Fibroblast of lung (primary cell): ENCODE data around the gene SH2B3. TPM values are rescaled to one million over a fixed set of nuclear protein-coding genes. Genes with fewer than 3 reads are reported as not detected.
A peak's percentile ranks its signal among the peaks of the same experiment; 100 is the strongest.

ENCODE experiments used
- DNase-seq, 2 donors: peaks; one replicate each; pipeline versions ENCODE4 v3.0.0 to v3.0.0-alpha.2; 2010; ENCODE audit warnings: low read depth in 2 of 2
- H2AFZ ChIP-seq: 2 replicates; pipeline ENCODE4 v1.5.1; 2012; ENCODE audit warnings: low read length, control low read depth, inconsistent platforms
- H3K27ac ChIP-seq: 2 replicates; pipeline ENCODE4 v1.5.1; 2011; ENCODE audit warnings: low read length, control low read depth; ENCODE audit not compliant: insufficient read depth
- H3K27me3 ChIP-seq: 2 replicates; pipeline ENCODE4 v1.5.1; 2011; ENCODE audit warnings: mild to moderate bottlenecking, low read length; ENCODE audit not compliant: control insufficient read depth, insufficient read depth
- H3K36me3 ChIP-seq: 2 replicates; pipeline ENCODE4 v1.5.1; 2011; ENCODE audit warnings: low read length; ENCODE audit not compliant: control insufficient read depth, insufficient read depth
- H3K4me1 ChIP-seq: 2 replicates; pipeline ENCODE4 v1.5.1; 2011; ENCODE audit warnings: low read length; ENCODE audit not compliant: control insufficient read depth, insufficient read depth; ENCODE audit errors: extremely low read depth
- H3K4me2 ChIP-seq: 2 replicates; pipeline ENCODE4 v1.5.1; 2011; ENCODE audit warnings: low read length, control low read depth; ENCODE audit not compliant: insufficient read depth; ENCODE audit errors: extremely low read depth
- H3K4me3 ChIP-seq, 4 experiments: fragments of 200-600 bp in 1 of 4; sonication (generic) in 1 of 4; replicated peaks in 1 of 4; 2 replicates each; pipeline ENCODE4 v1.5.1; 2011 to 2016; ENCODE audit warnings: low read length in 4 of 4, low read depth in 3 of 4, mild to moderate bottlenecking in 3 of 4, control low read depth in 2 of 4, inconsistent platforms in 1 of 4, mixed read lengths in 1 of 4; ENCODE audit not compliant: insufficient read depth in 1 of 4; ENCODE audit errors: control extremely low read depth in 1 of 4
- H3K79me2 ChIP-seq: 2 replicates; pipeline ENCODE4 v1.5.1; 2012; ENCODE audit warnings: mild to moderate bottlenecking, low read length, inconsistent platforms; ENCODE audit not compliant: control insufficient read depth, insufficient read depth
- H3K9ac ChIP-seq: 2 replicates; pipeline ENCODE4 v1.5.1; 2011; ENCODE audit warnings: mild to moderate bottlenecking, low read length, control low read depth; ENCODE audit not compliant: insufficient read depth
- H3K9me3 ChIP-seq: 2 replicates; pipeline ENCODE4 v1.5.1; 2012; ENCODE audit warnings: low read depth, low read length; ENCODE audit not compliant: control insufficient read depth, insufficient read depth
- H4K20me1 ChIP-seq: 2 replicates; pipeline ENCODE4 v1.5.1; 2011; ENCODE audit warnings: low read length; ENCODE audit not compliant: control insufficient read depth, insufficient read depth; ENCODE audit errors: extremely low read depth
- EZH2 ChIP-seq: IDR thresholded peaks from 2 replicates; pipeline ENCODE4 v1.5.1; 2012; ENCODE audit warnings: low read length, control low read depth, mild to moderate bottlenecking; ENCODE audit errors: missing control alignments
- polyA plus RNA-seq, 2 donors: library from polyadenylated mRNA; depleted of rRNA in 1 of 2; stranded (reverse) in 1 of 2; unstranded in 1 of 2; fragments of >200 nt; gene quantifications; 2 replicates each; pipeline ENCODE4 v1.2.1, GENCODE V29; 2011 to 2012; ENCODE audit warnings: missing spikeins in 1 of 2
- total RNA-seq: library from RNA; depleted of rRNA; stranded (reverse); fragments of >200 nt; gene quantifications from 2 replicates; pipeline ENCODE4 v1.2.1, GENCODE V29; 2014
- TF ChIP-seq, protein P1 (sequence below), 2 donors: IDR thresholded peaks in 1 of 2; conservative IDR thresholded peaks in 1 of 2; 1 replicate in 1 of 2; 2 replicates in 1 of 2; pipeline ENCODE4 v1.5.1; 2011 to 2012; ENCODE audit warnings: low read length in 2 of 2, control low read depth in 1 of 2, inconsistent platforms in 1 of 2, low read depth in 1 of 2, mild to moderate bottlenecking in 1 of 2

SH2B3 gene
- total and polyA plus RNA-seq, 2 donors (not counting 1 experiment from before 2014, with no cell fraction given), result 18.0 to 32.0 TPM

- no peak for TF ChIP-seq EZH2
- TF ChIP-seq, protein P1, sequence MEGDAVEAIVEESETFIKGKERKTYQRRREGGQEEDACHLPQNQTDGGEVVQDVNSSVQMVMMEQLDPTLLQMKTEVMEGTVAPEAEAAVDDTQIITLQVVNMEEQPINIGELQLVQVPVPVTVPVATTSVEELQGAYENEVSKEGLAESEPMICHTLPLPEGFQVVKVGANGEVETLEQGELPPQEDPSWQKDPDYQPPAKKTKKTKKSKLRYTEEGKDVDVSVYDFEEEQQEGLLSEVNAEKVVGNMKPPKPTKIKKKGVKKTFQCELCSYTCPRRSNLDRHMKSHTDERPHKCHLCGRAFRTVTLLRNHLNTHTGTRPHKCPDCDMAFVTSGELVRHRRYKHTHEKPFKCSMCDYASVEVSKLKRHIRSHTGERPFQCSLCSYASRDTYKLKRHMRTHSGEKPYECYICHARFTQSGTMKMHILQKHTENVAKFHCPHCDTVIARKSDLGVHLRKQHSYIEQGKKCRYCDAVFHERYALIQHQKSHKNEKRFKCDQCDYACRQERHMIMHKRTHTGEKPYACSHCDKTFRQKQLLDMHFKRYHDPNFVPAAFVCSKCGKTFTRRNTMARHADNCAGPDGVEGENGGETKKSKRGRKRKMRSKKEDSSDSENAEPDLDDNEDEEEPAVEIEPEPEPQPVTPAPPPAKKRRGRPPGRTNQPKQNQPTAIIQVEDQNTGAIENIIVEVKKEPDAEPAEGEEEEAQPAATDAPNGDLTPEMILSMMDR (conservative IDR thresholded peaks at IDR 0.05 in 1 of 2, IDR thresholded peaks at IDR 0.05 in 1 of 2; ENCODE audit: low read depth in 1 of 2, low read length in 2 of 2), result no peak
- no peak overlapping the region for H3K9ac ChIP-seq
- H2AFZ ChIP-seq, result no peak overlapping the region
- H3K4me3 ChIP-seq, result no peak overlapping the region
- peak overlapping the region; percentile 49 for H3K27ac ChIP-seq
- no peak for DNase-seq
- H3K27me3 ChIP-seq, result no peaks in the 10 kb centered on the region
- no peaks in the 10 kb centered on the region for H3K9me3 ChIP-seq
- H3K4me1 ChIP-seq, result peaks cover 31% of the 10 kb centered on the region
- peaks cover 2% of the 10 kb centered on the region for H4K20me1 ChIP-seq
- peaks cover 27% of the 10 kb centered on the region for H3K36me3 ChIP-seq
- peaks cover 83% of the 10 kb centered on the region for H3K79me2 ChIP-seq
- H3K4me2 ChIP-seq, result no peak overlapping the region
Observed at GRCh38 chr12:111443086-111443485, 37.4 kb downstream of the SH2B3 start.

DNA sequence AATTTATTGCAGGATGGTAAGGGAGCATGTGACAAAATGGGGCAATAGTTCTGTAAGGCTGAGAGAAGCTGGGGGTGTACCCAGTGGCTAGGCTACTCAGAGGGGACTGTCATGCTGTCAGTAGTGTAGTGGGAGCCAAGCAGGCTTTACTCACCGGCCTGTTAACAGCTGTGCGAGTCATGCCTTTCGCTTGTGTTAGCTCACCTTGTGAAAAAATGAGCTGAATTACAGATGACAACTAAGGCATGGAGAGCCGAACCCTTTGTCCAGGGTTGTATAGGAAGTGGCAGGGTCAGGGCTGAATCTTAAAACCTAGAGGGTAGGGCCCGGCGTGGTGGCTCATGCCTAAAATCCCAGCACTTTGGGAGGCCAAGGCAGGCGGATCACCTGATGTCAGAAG is 37.9 kb downstream of the SH2B3 start:
- Histone ChIP-seq H3K79me2 (peaks cover 78% of the 10 kb centered on the region), H3K27ac (peak overlapping the region; percentile 49), H2AFZ (no peak overlapping the region), H3K9me3 (no peaks in the 10 kb centered on the region), H3K36me3 (peaks cover 28% of the 10 kb centered on the region), H3K9ac (no peak overlapping the region), H3K4me3 (no peak overlapping the region), H3K27me3 (no peaks in the 10 kb centered on the region), H4K20me1 (peaks cover 2% of the 10 kb centered on the region), H3K4me1 (peaks cover 26% of the 10 kb centered on the region), H3K4me2 (no peak overlapping the region)
- DNase-seq, result peak in 1 of 2 donors; percentile 55
- TF ChIP-seq EZH2, result no peak
- TF ChIP-seq, protein P1 (conservative IDR thresholded peaks at IDR 0.05 in 1 of 2, IDR thresholded peaks at IDR 0.05 in 1 of 2; ENCODE audit: low read depth in 1 of 2, low read length in 2 of 2), result no peak

DNA sequence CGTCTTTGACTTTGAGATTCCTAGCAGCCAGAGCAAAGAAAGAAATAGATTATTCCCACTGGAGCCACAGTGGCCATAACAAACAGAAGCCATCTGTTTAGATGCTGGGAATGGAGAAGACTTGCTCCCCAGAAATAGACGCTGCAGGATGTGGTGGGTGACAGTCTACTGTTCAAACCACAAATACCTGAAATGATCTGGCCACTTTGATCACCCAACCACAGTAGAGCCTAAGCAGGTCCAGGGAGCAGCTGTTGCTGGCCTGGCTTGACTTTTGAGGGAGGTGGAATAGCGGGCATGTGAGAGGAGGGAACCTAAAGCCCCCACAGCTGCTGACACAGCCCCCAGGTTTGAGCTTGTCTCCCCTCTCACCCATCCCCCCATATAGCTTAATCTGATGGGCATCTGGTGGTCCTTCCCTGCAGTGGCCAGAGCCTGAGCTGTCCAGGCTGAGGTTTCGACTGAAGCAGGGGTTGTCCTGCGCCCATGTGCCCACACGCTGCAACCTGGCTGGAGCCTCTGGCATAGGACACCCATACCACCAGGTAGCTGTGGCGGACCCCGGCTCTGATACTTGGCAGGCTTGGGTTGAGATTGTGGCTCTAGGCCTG is 38.7 kb downstream of the SH2B3 start:
- no peaks in the 10 kb centered on the region for H3K27me3 ChIP-seq
- H2AFZ ChIP-seq, result no peak overlapping the region
- H3K9ac ChIP-seq, result peak overlapping the region; percentile 10
- H3K36me3 ChIP-seq, result peaks cover 28% of the 10 kb centered on the region
- H3K4me2 ChIP-seq, result no peak overlapping the region
- H3K79me2 ChIP-seq, result peaks cover 72% of the 10 kb centered on the region
- peak overlapping the region; percentile 59 for H3K27ac ChIP-seq
- H3K4me1 ChIP-seq, result peaks cover 24% of the 10 kb centered on the region
- TF ChIP-seq, protein P1 (conservative IDR thresholded peaks at IDR 0.05 in 1 of 2, IDR thresholded peaks at IDR 0.05 in 1 of 2; ENCODE audit: low read depth in 1 of 2, low read length in 2 of 2), result no peak
- no peak for TF ChIP-seq EZH2
- peak in 1 of 2 donors; percentile 69 for DNase-seq
- H4K20me1 ChIP-seq, result peaks cover 2% of the 10 kb centered on the region
- no peaks in the 10 kb centered on the region for H3K9me3 ChIP-seq
- H3K4me3 ChIP-seq, result no peak overlapping the region
